ENCODE results near the gene GRIP1.

Gene GRIP1

GRCh38 chr12:66693901-66694513 is 15.1 kb upstream of the GRIP1 start:
- Histone ChIP-seq H3K4me2 (ENCODE audit: low read depth, low read length, poor library complexity, severe bottlenecking) (no peak overlapping the region), H3K9me3 (ENCODE audit: insufficient read depth, low read length) (no peaks in the 10 kb centered on the region), H3K79me2 (ENCODE audit: insufficient read depth, low read length) (no peaks in the 10 kb centered on the region), H3K9ac (ENCODE audit: low read length) (no peak overlapping the region), H3K36me3 (ENCODE audit: low read length) (no peaks in the 10 kb centered on the region), H3F3A (ENCODE audit: insufficient read depth) (no peaks in the 10 kb centered on the region), H2AFZ (ENCODE audit: low read depth, low read length, severe bottlenecking) (peak overlapping the region; percentile 15), H3K27ac (ENCODE audit: low read depth, low read length) (no peak overlapping the region), H4K20me1 (ENCODE audit: low read depth, low read length) (no peaks in the 10 kb centered on the region), H3K9me2 (replicated peaks; ENCODE audit: insufficient read depth, low read length) (no peaks in the 10 kb centered on the region), H3K4me3 (ENCODE audit: insufficient read depth, low read length, poor library complexity, severe bottlenecking) (no peak overlapping the region), H3K27me3 (ENCODE audit: low read length) (no peaks in the 10 kb centered on the region)
- peak; percentile 55 for TF ChIP-seq CTCF (IDR thresholded peaks at IDR 0.05; ENCODE audit: insufficient read depth, low read length, poor library complexity, severe bottlenecking)
- no peak for TF ChIP-seq EZH2phosphoT487 (conservative IDR thresholded peaks at IDR 0.05; ENCODE audit: low read length)

GRCh38 chr12:66692986-66693385 is 14.1 kb upstream of the GRIP1 start:
- Histone ChIP-seq H3K9ac (ENCODE audit: low read length) (no peak overlapping the region), H4K20me1 (ENCODE audit: low read depth, low read length) (no peaks in the 10 kb centered on the region), H3K27me3 (ENCODE audit: low read length) (no peaks in the 10 kb centered on the region), H3K36me3 (ENCODE audit: low read length) (no peaks in the 10 kb centered on the region), H3K79me2 (ENCODE audit: insufficient read depth, low read length) (no peaks in the 10 kb centered on the region), H2AFZ (ENCODE audit: low read depth, low read length, severe bottlenecking) (no peak overlapping the region), H3K9me2 (replicated peaks; ENCODE audit: insufficient read depth, low read length) (no peaks in the 10 kb centered on the region), H3K4me3 (ENCODE audit: insufficient read depth, low read length, poor library complexity, severe bottlenecking) (no peak overlapping the region), H3K4me2 (ENCODE audit: low read depth, low read length, poor library complexity, severe bottlenecking) (no peak overlapping the region), H3K9me3 (ENCODE audit: insufficient read depth, low read length) (no peaks in the 10 kb centered on the region), H3F3A (ENCODE audit: insufficient read depth) (no peaks in the 10 kb centered on the region), H3K27ac (ENCODE audit: low read depth, low read length) (no peak overlapping the region)
- TF ChIP-seq CTCF (IDR thresholded peaks at IDR 0.05; ENCODE audit: insufficient read depth, low read length, poor library complexity, severe bottlenecking) (no peak), EZH2phosphoT487 (conservative IDR thresholded peaks at IDR 0.05; ENCODE audit: low read length) (no peak)

GRCh38 chr12:66692170-66692569 is 13.3 kb upstream of the GRIP1 start:
- Histone ChIP-seq H3K36me3 (ENCODE audit: low read length) (no peaks in the 10 kb centered on the region), H4K20me1 (ENCODE audit: low read depth, low read length) (no peaks in the 10 kb centered on the region), H3F3A (ENCODE audit: insufficient read depth) (no peaks in the 10 kb centered on the region), H3K79me2 (ENCODE audit: insufficient read depth, low read length) (no peaks in the 10 kb centered on the region), H3K4me2 (ENCODE audit: low read depth, low read length, poor library complexity, severe bottlenecking) (no peak overlapping the region), H3K9me2 (replicated peaks; ENCODE audit: insufficient read depth, low read length) (no peaks in the 10 kb centered on the region), H3K4me3 (ENCODE audit: insufficient read depth, low read length, poor library complexity, severe bottlenecking) (no peak overlapping the region), H3K27me3 (ENCODE audit: low read length) (no peaks in the 10 kb centered on the region), H3K9me3 (ENCODE audit: insufficient read depth, low read length) (no peaks in the 10 kb centered on the region), H3K27ac (ENCODE audit: low read depth, low read length) (no peak overlapping the region), H2AFZ (ENCODE audit: low read depth, low read length, severe bottlenecking) (no peak overlapping the region), H3K9ac (ENCODE audit: low read length) (no peak overlapping the region)
- no peak for TF ChIP-seq EZH2phosphoT487 (conservative IDR thresholded peaks at IDR 0.05; ENCODE audit: low read length)
- no peak for TF ChIP-seq CTCF (IDR thresholded peaks at IDR 0.05; ENCODE audit: insufficient read depth, low read length, poor library complexity, severe bottlenecking)

All from SU-DHL-6 (cell line).